Right cardiac atrium (tissue), 5 donors: ENCODE results near the gene MPRIP. TPM values are rescaled to one million over a fixed set of nuclear protein-coding genes. Genes with fewer than 3 reads are reported as not detected.

Source experiments
- ATAC-seq, 2 donors: fragments of 200-7000 bp; cut with Tn5 transposase; one replicate each; pipeline versions ENCODE4 v1.8.0 to v1.9.1; 2020; ENCODE audit warnings: moderate library complexity in 2 of 2, mild to moderate bottlenecking in 1 of 2
- DNase-seq, 3 donors: peaks; one replicate each; pipeline ENCODE4 v3.0.0-alpha.2; 2020
- H3K27ac ChIP-seq: one replicate; pipeline ENCODE4 v1.5.1; 2013; ENCODE audit warnings: mild to moderate bottlenecking, low read length, control low read depth, moderate library complexity
- H3K27me3 ChIP-seq: one replicate; pipeline ENCODE4 v1.6.1; 2013; ENCODE audit not compliant: control insufficient read depth, insufficient read depth
- H3K4me1 ChIP-seq: one replicate; pipeline ENCODE4 v1.6.1; 2013; ENCODE audit warnings: low read length; ENCODE audit not compliant: control insufficient read depth, insufficient read depth
- H3K4me3 ChIP-seq: one replicate; pipeline ENCODE4 v1.5.1; 2013; ENCODE audit warnings: low read length, control low read depth
- H3K9me3 ChIP-seq: one replicate; pipeline ENCODE4 v1.6.1; 2013; ENCODE audit warnings: low read length; ENCODE audit not compliant: control insufficient read depth
- WGBS: extraction: QIAGEN DNeasy Blood & Tissue Kit; methylation state at CpG from one replicate; pipeline ENCODE4 v1.1.7; 2013; 5-methylcytosine and 5-hydroxymethylcytosine counted together
- intact Hi-C, 4 donors: fragments of 100-400 bp; cut with DNase I; formaldehyde crosslinking; loops; one replicate each; pipeline versions ENCODE4 v1.11.0 to v1.14.0; 2022 to 2023
- polyA plus RNA-seq: library from polyadenylated mRNA; stranded (reverse); fragments of 200-250 nt; gene quantifications from one replicate; pipeline ENCODE4 v1.2.3, GENCODE V29; 2013
- total RNA-seq, 4 donors: library from RNA; stranded (reverse); fragmentation: NEBNext Ultra II Directional; extraction: Animal tissue kit (Norgen Biotek cat#: 25700); gene quantifications; one replicate each; pipeline ENCODE4 v1.2.1, GENCODE V29; 2021
- donor health status: healthy with polysubstance abuse.
- donor health status: DM: no; HTN: yes; CAD: no.
- donor health status: DM: no; HTN: no; CAD: no.
- donor health status: DM: no; HTN: yes; CAD: no; lungs with severe emphysema.
- donor health status: DM: yes; HTN: yes; CAD: no.

Gene MPRIP
- total and polyA plus RNA-seq, 5 donors = 228 to 331 (median 312) TPM

- 93% methylated on average over 25 of the region's 25 CpGs for WGBS
- intact Hi-C loops = no loop called here
- ATAC-seq = no peak
Measured at GRCh38 chr17:17164156-17164555, 121.9 kb downstream of the MPRIP start.

GRCh38 chr17:17164676-17165075 lies 122.4 kb downstream of the MPRIP start:
- no peak overlapping the region for H3K4me3 ChIP-seq
- no peak overlapping the region for H3K27ac ChIP-seq
- no peaks in the 10 kb centered on the region for H3K27me3 ChIP-seq
- intact Hi-C loops = no loop called here
- no peaks in the 10 kb centered on the region for H3K9me3 ChIP-seq
- no peaks in the 10 kb centered on the region for H3K4me1 ChIP-seq
- 94% methylated on average over 17 of the region's 17 CpGs for whole genome bisulfite sequencing
- ATAC-seq (no peak), DNase-seq (peak in 2 of 3 donors; percentile 13 to 43)

More at GRCh38 chr17:17164156-17164555, 121.9 kb downstream of the MPRIP start:
- DNase-seq = peak in 2 of 3 donors; percentile 41 to 44
- H3K4me1 ChIP-seq = no peaks in the 10 kb centered on the region
- H3K27ac ChIP-seq = no peak overlapping the region
- no peak overlapping the region for H3K4me3 ChIP-seq
- no peaks in the 10 kb centered on the region for H3K9me3 ChIP-seq
- no peaks in the 10 kb centered on the region for H3K27me3 ChIP-seq

GRCh38 chr17:17165666-17166308 lies 123.5 kb downstream of the MPRIP start:
- ATAC-seq (no peak), DNase-seq (peak in 2 of 3 donors; percentile 37 to 45)
- intact Hi-C loops = no loop called here
- no peaks in the 10 kb centered on the region for H3K9me3 ChIP-seq
- H3K27ac ChIP-seq = no peak overlapping the region
- no peaks in the 10 kb centered on the region for H3K27me3 ChIP-seq
- WGBS = 89% methylated on average over 23 of the region's 23 CpGs
- no peaks in the 10 kb centered on the region for H3K4me1 ChIP-seq
- no peak overlapping the region for H3K4me3 ChIP-seq

GRCh38 chr17:17166446-17166845 lies 124.2 kb downstream of the MPRIP start:
- intact Hi-C loops = no loop called here
- Histone ChIP-seq H3K4me1 (no peaks in the 10 kb centered on the region), H3K27me3 (no peaks in the 10 kb centered on the region), H3K9me3 (no peaks in the 10 kb centered on the region), H3K27ac (no peak overlapping the region), H3K4me3 (no peak overlapping the region)
- no peak for ATAC-seq
- 91% methylated on average over 8 of the region's 8 CpGs for WGBS
- peak in 1 of 3 donors; percentile 6 for DNase-seq

GRCh38 chr17:17167356-17167755 lies 125.1 kb downstream of the MPRIP start:
- no peak for ATAC-seq
- H3K27ac ChIP-seq = no peak overlapping the region
- H3K4me1 ChIP-seq = no peaks in the 10 kb centered on the region
- no peak for DNase-seq
- intact Hi-C loops = no loop called here
- no peaks in the 10 kb centered on the region for H3K9me3 ChIP-seq
- H3K27me3 ChIP-seq = no peaks in the 10 kb centered on the region
- WGBS = 92% methylated on average over 10 of the region's 10 CpGs
- no peak overlapping the region for H3K4me3 ChIP-seq

GRCh38 chr17:17167986-17168385 lies 125.7 kb downstream of the MPRIP start:
- Histone ChIP-seq H3K27me3 (no peaks in the 10 kb centered on the region), H3K27ac (no peak overlapping the region), H3K4me1 (no peaks in the 10 kb centered on the region), H3K4me3 (no peak overlapping the region), H3K9me3 (no peaks in the 10 kb centered on the region)
- WGBS = 88% methylated on average over 10 of the region's 10 CpGs
- peak in 1 of 3 donors; percentile 41 for DNase-seq
- no peak for ATAC-seq
- intact Hi-C loops = no loop called here

GRCh38 chr17:17168401-17168800 lies 126.1 kb downstream of the MPRIP start:
- ATAC-seq (no peak), DNase-seq (peak in 2 of 3 donors; percentile 37 to 40)
- WGBS = 92% methylated on average over 5 of the region's 5 CpGs
- Histone ChIP-seq H3K9me3 (no peaks in the 10 kb centered on the region), H3K4me3 (no peak overlapping the region), H3K27ac (no peak overlapping the region), H3K4me1 (no peaks in the 10 kb centered on the region), H3K27me3 (no peaks in the 10 kb centered on the region)
- intact Hi-C loops = no loop called here

GRCh38 chr17:17169396-17169795 lies 127.1 kb downstream of the MPRIP start:
- H3K9me3 ChIP-seq = no peaks in the 10 kb centered on the region
- no peak for ATAC-seq
- DNase-seq = peak in 1 of 3 donors; percentile 18
- no peaks in the 10 kb centered on the region for H3K27me3 ChIP-seq
- H3K27ac ChIP-seq = no peak overlapping the region
- H3K4me1 ChIP-seq = no peaks in the 10 kb centered on the region
- no peak overlapping the region for H3K4me3 ChIP-seq
- intact Hi-C loops = no loop called here
- 86% methylated on average over 4 of the region's 4 CpGs for WGBS

- DNase-seq (peak in 1 of 3 donors; percentile 20), ATAC-seq (no peak)
- 63% methylated on average over 9 of the region's 9 CpGs for WGBS
- H3K27ac ChIP-seq = no peak overlapping the region
- H3K27me3 ChIP-seq = no peaks in the 10 kb centered on the region
- H3K4me3 ChIP-seq = no peak overlapping the region
- no peaks in the 10 kb centered on the region for H3K9me3 ChIP-seq
- H3K4me1 ChIP-seq = no peaks in the 10 kb centered on the region
- intact Hi-C loops = no loop called here
Measured at GRCh38 chr17:17170346-17170985, 128.2 kb downstream of the MPRIP start.

- Histone ChIP-seq H3K27ac (no peak overlapping the region), H3K4me3 (no peak overlapping the region), H3K27me3 (no peaks in the 10 kb centered on the region), H3K9me3 (no peaks in the 10 kb centered on the region), H3K4me1 (no peaks in the 10 kb centered on the region)
- peak in 2 of 3 donors; percentile 8 for DNase-seq
- intact Hi-C loops = no loop called here
- WGBS = 80% methylated on average over 7 of the region's 7 CpGs
- no peak for ATAC-seq
Measured at GRCh38 chr17:17171186-17171585, 128.9 kb downstream of the MPRIP start.

- Histone ChIP-seq H3K27me3 (no peaks in the 10 kb centered on the region), H3K4me1 (no peaks in the 10 kb centered on the region), H3K9me3 (no peaks in the 10 kb centered on the region), H3K27ac (no peak overlapping the region), H3K4me3 (no peak overlapping the region)
- peak; percentile 59 to 92 for ATAC-seq
- 66% methylated on average over 26 of the region's 26 CpGs for whole genome bisulfite sequencing
- peak; percentile 77 to 86 (median 82) for DNase-seq
- intact Hi-C loops = no loop called here
Measured at GRCh38 chr17:17172001-17172939, 130.0 kb downstream of the MPRIP start.
